Measurements from ENCODE around the gene ZNF76. TPM values are rescaled to one million over a fixed set of nuclear protein-coding genes. Genes with fewer than 3 reads are reported as not detected.

ZNF76 gene
- total and polyA plus RNA-seq, 8 donors, result 15.1 to 92.0 (median 25.3) TPM

GRCh38 chr6:35317483-35318195, 58.1 kb downstream of the ZNF76 start:
- no peaks in the 10 kb centered on the region for H3K27me3 ChIP-seq
- H3K4me3 ChIP-seq, result peak overlapping the region; percentile 53 to 61 (median 56)
- TF ChIP-seq CTCF (IDR thresholded peaks at IDR 0.05) (no peak), EP300 (IDR thresholded peaks at IDR 0.05) (no peak), POLR2AphosphoS5 (IDR thresholded peaks at IDR 0.05) (no peak), POLR2A (IDR thresholded peaks at IDR 0.05) (no peak)
- peak overlapping the region in 4 of 5 donors; percentile 26 to 78 (median 65) for H3K27ac ChIP-seq
- no peak for DNase-seq
- no peaks in the 10 kb centered on the region for H3K9me3 ChIP-seq
- peaks cover 0 to 29% (median 19%) of the 10 kb centered on the region in 4 donors for H3K4me1 ChIP-seq
- peaks cover 5 to 43% (median 27%) of the 10 kb centered on the region in 4 donors for H3K36me3 ChIP-seq
- intact Hi-C loops (cut with DNase I; ENCODE audit: low total_unique reads), result no loop called here
- WGBS, 5 donors, result 34 to 53% (median 38%) methylated on average over 27 to 28 of the region's 28 CpGs

GRCh38 chr6:35318196-35319171, 58.9 kb downstream of the ZNF76 start:
- Histone ChIP-seq H3K27ac (peak overlapping the region; percentile 56 to 78 (median 74)), H3K36me3 (peaks cover 5 to 45% (median 31%) of the 10 kb centered on the region in 4 donors), H3K9me3 (no peaks in the 10 kb centered on the region), H3K4me1 (peaks cover 0 to 25% (median 19%) of the 10 kb centered on the region in 4 donors), H3K4me3 (peak overlapping the region; percentile 53 to 61 (median 56)), H3K27me3 (no peaks in the 10 kb centered on the region)
- peak in 2 of 3 donors; percentile 65 to 69 for TF ChIP-seq POLR2AphosphoS5 (IDR thresholded peaks at IDR 0.05)
- TF ChIP-seq POLR2A (IDR thresholded peaks at IDR 0.05), result no peak
- WGBS, 5 donors, result 15 to 42% (median 22%) methylated on average over 37 to 55 of the region's 55 CpGs
- intact Hi-C loops (cut with DNase I; ENCODE audit: low total_unique reads), result no loop called here
- DNase-seq, result peak; percentile 87 to 95

- H3K4me3 ChIP-seq, result no peak overlapping the region
Observed at GRCh38 chr6:35319346-35320030, 60.0 kb downstream of the ZNF76 start.

DNA sequence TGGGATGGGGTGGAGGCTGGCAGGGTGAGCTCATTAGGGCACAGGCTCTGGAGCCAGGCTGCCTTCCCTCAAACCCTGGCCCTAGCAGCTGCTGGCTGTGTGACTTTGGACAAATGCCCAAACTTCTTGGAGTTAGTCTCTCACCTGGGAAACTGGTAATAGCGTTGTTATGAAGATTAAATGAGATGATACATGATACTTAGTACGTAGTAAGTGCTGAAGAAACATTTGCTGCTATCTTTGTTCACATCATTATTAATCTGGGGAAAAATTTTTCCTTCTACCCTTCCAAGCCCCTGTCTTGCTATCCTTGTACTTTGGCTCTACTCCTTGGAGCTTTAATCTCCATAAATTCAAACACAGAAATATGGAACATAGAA, 60.5 kb downstream of the ZNF76 start:
- H3K36me3 ChIP-seq, result peaks cover 5 to 45% (median 31%) of the 10 kb centered on the region in 4 donors
- H3K4me3 ChIP-seq, result no peak overlapping the region
- DNase-seq, result no peak
- H3K27ac ChIP-seq, result no peak overlapping the region
- intact Hi-C loops (cut with DNase I; ENCODE audit: low total_unique reads), result no loop called here
- no peaks in the 10 kb centered on the region for H3K9me3 ChIP-seq
- H3K27me3 ChIP-seq, result no peaks in the 10 kb centered on the region
- WGBS, 5 donors, result 78 to 87% (median 83%) methylated on average over 2 of the region's 2 CpGs
- TF ChIP-seq POLR2A (IDR thresholded peaks at IDR 0.05), result no peak
- no peak for TF ChIP-seq EP300 (IDR thresholded peaks at IDR 0.05)
- no peak for TF ChIP-seq CTCF (IDR thresholded peaks at IDR 0.05)
- no peak for TF ChIP-seq POLR2AphosphoS5 (IDR thresholded peaks at IDR 0.05)
- H3K4me1 ChIP-seq, result peaks cover 0 to 25% (median 19%) of the 10 kb centered on the region in 4 donors

More at GRCh38 chr6:35319346-35320030, 60.0 kb downstream of the ZNF76 start:
- WGBS, 5 donors, result 85 to 92% (median 87%) methylated on average over 20 of the region's 20 CpGs
- intact Hi-C loops (cut with DNase I; ENCODE audit: low total_unique reads), result no loop called here
- Histone ChIP-seq H3K36me3 (peaks cover 5 to 45% (median 31%) of the 10 kb centered on the region in 4 donors), H3K4me1 (peaks cover 0 to 25% (median 19%) of the 10 kb centered on the region in 4 donors), H3K27me3 (no peaks in the 10 kb centered on the region), H3K9me3 (no peaks in the 10 kb centered on the region), H3K27ac (no peak overlapping the region)
- DNase-seq, result no peak
- TF ChIP-seq CTCF (IDR thresholded peaks at IDR 0.05) (no peak), EP300 (IDR thresholded peaks at IDR 0.05) (no peak), POLR2AphosphoS5 (IDR thresholded peaks at IDR 0.05) (no peak), POLR2A (IDR thresholded peaks at IDR 0.05) (no peak)

All from stomach (tissue), 9 donors.